ENCODE measurements around the gene FAM78A. TPM values are rescaled to one million over a fixed set of nuclear protein-coding genes. Genes with fewer than 3 reads are reported as not detected.
"Not testable (repeated sequence)": the region's sequence is repeated elsewhere in the genome, so short reads cannot be mapped to it uniquely, and the experiment has no call there.

FAM78A gene
- total RNA-seq, 1 experiment from 2014 or later: 2.4 TPM

DNA sequence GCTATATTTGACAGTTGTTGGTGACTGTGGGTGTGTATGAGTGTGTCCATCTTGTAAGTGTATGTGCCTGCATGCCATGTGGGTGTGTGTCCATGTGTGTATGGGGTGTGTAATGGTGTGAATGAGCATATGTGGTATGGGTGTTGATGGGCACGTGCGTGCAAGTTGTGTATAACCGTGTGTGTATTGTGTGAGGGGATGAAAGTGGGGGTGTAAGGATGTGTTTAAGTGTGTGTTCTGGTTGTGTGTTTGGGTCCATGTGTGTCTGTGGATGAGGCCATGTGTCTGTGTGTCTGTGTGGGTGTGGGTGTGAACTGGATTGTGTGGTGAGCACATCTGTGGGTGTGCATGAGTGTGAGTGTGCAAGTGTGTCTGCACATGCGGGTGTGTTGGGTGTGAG is 5.9 kb upstream of the FAM78A start:
- DNase-seq (ENCODE audit: low read depth): no peak

DNA sequence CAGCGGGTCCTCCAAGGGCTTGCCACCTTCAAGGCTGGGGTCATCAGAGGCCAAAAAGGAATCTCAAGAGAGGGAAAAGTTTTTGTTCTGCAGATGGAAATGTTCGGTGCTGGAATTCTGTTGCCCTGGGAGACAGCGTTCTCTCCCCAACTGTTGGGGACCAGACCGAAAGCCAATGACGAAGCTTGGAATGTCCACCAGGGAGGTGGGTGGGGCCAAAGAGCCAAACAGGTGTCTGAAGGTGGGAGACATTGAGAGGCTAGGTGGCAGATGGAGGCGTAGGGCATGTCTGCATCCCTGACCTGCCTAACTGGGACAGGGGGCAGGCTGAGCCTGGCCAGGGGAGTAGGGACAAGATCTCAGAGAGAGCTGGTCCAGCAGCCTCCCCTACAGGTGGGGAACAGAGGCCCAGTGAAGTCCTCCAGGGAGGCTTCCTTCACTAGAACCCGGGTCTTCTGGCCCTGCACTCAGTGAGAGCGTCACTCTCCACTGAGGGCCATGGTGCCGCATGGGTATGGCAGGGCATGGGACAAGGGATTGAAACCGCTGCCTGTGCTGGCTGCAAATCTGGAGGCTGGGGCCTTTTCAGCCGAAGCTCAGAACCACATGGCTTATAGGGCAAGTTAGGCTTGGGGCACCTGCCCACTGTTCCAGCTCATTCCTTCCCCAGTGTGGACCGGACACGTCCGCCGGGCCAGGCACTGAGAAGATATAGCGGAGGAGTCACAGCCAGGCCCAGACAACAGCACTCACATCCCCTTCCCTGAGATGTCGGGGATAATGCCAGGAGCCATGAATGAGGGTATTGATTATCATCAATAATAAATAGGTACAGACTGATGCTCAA is 5.0 kb upstream of the FAM78A start:
- DNase-seq (ENCODE audit: low read depth): no peak

DNA sequence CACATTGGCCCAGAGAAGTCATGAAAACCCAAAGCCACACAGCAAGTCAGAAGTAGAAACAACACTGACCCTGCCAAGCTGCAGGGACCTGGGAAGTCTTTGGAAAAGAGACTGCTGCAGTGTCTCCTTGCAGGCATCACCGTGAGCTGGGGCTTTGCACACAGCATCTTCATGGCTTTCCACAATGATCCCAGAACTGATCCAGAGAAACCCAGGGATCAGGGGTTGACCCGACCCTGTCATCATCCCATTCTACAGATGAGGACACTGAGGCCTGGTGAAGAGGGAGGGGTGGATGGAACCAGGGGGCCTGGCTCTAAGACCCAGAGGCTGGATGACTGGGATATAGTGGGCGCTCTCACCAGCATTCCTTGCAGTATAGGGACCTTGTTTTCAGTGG is 4.3 kb upstream of the FAM78A start:
- DNase-seq (ENCODE audit: low read depth): no peak

DNA sequence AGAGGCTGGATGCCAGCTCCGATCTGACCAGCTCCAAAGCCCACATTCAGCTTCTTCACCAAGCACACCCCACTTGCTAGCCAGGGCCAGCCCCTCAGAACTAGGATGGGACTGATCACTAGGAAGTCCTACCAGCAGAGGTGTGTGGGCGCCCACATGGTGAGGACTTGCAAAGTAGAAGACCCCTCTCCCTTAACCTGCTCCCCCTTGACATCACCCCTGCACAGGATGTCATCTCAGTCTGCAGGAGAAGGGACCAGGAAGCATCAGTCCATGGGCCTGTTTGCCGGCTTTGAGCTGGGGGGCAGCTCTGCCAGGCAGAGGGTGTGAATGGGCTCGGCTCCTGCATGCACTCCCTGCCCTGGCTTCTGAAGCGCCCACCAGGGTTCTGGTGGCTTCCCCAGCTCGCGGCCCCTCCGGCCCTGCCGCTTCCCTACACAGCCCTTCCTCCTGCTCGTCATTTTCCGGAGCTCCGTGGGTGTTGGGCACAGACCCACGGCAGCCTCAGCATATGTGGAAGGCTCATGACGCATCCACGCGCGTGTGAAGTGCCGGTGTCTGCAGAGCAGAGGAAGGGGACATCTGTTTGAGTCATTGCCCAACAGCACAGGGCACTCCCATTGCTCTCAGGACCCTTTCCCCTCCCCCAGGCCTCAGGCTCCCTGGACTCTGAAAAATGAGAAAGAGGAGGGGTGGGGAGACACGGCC is 3.7 kb upstream of the FAM78A start:
- no peak for DNase-seq (ENCODE audit: low read depth)

- DNase-seq (ENCODE audit: low read depth): no peak
Observed at GRCh38 chr9:131279196-131279862, 3.0 kb upstream of the FAM78A start.

DNA sequence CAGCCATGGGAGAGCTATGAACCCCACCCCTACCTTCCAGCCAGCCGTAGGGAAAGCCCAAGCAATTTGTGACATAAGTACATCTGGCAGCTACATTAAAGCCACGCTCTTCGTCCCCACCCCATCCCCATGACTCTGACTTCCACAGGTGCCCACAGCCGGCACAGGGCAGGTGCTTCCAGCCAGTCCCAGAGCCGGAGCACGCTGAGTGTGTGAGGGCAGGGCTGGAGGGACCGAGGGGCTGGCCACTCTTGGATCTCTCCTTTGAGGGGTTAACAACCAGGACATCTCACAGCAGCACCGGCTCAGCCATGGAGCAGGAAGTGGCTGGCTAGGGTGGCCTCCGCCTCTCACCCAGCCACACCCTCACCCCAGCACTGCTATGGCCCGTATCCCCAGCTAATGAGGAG is 2.4 kb upstream of the FAM78A start:
- DNase-seq (ENCODE audit: low read depth): no peak

GRCh38 chr9:131277910-131278701 is 1.8 kb upstream of the FAM78A start:
- peak; percentile 48 for DNase-seq (ENCODE audit: low read depth)

DNA sequence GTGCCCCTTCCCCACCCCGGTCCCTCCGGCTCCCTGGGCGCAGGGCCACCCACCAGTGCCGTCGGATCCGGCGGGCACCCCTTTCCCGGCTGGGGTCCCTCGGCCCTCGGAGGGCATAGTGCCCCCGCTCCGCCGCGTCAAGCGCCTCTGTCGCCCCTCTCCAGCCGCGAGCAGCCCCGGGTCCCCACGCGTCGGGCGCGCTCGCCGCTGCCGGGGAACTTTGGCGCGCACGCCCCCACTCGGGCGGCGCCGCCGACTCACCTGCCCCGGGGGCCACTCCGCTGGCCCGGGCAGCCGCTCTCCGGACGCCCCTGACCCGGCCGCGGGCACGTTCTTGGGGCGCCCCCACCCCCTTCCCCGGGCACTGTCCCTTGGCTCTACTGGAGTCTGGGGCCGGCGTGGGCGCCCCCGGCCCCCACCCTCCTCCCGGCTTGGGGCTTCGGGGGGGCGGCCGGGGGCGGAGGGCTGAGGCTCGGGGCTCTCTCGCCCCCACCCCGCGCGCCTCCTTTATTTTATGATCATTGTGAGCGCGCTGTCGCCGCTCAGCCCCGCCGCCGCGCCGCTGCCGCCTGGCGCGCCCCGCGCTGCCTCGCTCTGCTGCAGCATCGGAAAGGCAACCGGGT is 1.1 kb upstream of the FAM78A start:
- no peak for DNase-seq (ENCODE audit: low read depth)

GRCh38 chr9:131276891-131277286 is 579 bp upstream of the FAM78A start:
- DNase-seq (ENCODE audit: low read depth): no peak

- no peak for DNase-seq (ENCODE audit: low read depth)
Observed at GRCh38 chr9:131275332-131276093, 797 bp downstream of the FAM78A start.

GRCh38 chr9:131274674-131275331 is 1.5 kb downstream of the FAM78A start:
- no peak for DNase-seq (ENCODE audit: low read depth)

DNA sequence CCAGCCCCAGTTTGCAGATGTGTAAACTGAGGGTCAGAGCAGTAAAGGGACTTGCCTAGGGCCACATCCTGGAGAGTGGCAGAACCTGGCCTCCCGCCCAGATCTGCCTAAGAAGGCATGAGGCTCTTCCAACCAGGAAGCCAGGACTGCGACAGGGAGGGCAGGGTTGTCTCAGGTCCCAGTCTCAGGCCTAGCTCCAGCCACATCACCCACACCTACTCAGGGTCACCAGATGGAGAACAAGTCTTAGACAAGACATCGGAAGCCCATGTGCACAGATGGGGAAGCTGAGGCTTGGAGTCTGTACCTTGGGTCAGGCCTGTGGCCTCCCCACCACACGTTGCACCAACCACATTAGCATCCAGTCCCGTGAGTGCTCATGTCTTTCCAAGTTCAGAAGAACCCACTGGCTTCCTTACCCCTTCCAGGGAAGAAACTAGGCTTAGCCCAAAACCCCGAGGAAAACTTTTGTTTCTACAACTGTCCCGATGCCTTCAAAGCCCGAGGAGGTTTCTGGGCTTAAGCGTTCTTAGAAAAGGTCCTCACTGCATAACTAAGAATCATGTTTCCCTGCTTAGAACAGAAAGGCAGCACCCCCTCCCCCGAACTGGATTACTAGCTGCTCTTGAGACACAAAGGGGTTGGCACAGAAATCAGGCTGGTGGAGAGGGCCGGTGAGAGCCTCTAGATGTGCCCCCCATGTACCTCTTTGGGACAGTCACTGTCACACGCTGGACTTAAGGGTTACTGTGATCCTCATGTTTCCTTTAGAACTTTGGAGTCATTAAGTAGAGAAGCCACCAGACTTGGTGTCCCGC is 2.2 kb downstream of the FAM78A start:
- DNase-seq (ENCODE audit: low read depth): no peak

- no peak for DNase-seq (ENCODE audit: low read depth)
Observed at GRCh38 chr9:131273146-131273855, 3.0 kb downstream of the FAM78A start.

GRCh38 chr9:131272212-131272611 is 4.1 kb downstream of the FAM78A start:
- no peak for DNase-seq (ENCODE audit: low read depth)

DNA sequence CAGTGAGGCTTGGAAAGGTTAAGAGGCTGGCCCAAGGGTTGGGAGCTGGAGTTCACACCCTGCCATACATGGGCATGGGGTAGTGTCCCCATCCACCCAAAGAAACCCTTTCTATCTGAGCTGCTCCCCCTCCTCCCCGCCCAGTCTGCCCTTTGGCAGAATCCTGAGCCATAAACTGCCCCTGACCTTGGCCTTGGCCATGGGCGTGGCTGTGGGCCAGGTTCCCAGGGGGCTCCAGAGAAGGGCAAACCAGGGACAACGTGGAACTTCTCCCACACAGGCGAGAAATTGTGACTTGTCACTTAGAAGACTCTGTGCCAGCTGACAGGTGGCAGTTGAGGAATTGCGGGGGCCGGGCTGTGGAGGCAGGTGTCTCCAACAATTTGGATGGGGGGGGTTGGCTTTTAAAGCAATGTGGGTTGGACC is 4.8 kb downstream of the FAM78A start:
- no peak for DNase-seq (ENCODE audit: low read depth)

DNA sequence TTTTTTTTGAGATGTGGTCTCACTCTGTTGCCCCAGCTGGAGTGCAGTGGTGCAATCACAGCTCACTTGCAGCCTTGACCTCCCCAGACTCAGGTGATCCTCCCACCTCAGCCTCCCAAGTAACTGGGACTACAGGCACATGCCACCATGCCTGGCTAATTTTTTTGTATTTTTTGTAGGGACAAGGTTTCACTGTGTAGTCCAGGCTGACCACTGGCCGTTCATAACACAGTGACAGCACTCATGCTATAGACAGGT is 5.4 kb downstream of the FAM78A start:
- not testable (repeated sequence) for DNase-seq (ENCODE audit: low read depth)

DNA sequence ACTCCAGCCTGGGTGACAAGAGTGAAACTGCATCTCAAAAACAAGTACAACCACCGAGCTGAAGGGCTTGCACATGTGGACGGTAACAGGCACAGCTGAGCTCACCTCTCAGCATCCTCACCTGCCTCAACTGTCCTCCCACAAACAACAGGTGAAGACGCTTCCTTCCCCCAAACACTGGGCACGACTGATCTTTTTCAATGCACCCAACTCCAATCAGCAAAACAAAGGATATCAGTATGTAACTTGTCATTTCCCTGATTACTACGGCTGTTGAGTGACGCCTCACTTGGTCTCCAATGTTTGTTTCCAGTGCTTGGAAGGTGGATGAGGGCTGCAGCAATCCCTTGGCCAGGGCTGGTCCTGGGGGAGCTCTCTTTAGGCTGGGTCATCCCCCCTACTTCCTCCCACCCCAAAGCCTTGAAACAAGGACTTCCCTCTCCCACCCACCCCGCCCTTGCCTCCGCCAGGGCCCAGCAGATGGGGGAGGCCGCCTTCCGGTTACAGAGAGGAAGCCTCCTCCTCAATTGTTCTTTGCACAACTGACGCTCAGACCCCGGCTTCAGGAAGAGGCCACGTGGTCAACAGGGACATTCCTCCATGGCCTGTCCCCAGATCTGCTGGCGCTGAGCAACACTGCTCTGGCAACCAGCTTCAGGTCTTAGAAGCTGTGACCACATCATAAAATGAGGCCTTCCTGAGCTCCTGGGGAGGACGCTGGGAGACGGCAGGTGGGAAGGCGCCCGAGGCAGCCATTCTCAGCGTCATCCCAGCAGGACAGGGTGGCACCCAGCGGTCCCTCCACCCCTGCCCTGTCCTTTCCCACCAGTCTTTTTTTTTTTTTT is 5.9 kb downstream of the FAM78A start:
- no peak for DNase-seq (ENCODE audit: low read depth)
